Activated T-helper 1 cell treated with Interleukin-2 at 50 U/mL for 16 hours (primary cell): Measurements from ENCODE around the gene GSK3A.

Experiments used
- DNase-seq: peaks from one replicate; pipeline ENCODE4 v3.0.0-alpha.2; 2020; ENCODE audit warnings: low read depth

GSK3A gene

GRCh38 chr19:42242512-42243409, at the start of gene GSK3A:
Gene GSK3A (minus strand): TSS chr19:42242602. CDS start chr19:42242465, 137 bp downstream.
- peak; percentile 92 for DNase-seq

- DNase-seq: no peak
Observed at GRCh38 chr19:42291435-42291810, 49.0 kb upstream of the GSK3A start.

GRCh38 chr19:42290523-42291434, 48.4 kb upstream of the GSK3A start:
- DNase-seq: peak; percentile 31

GRCh38 chr19:42290136-42290522, 47.7 kb upstream of the GSK3A start:
- no peak for DNase-seq

- no peak for DNase-seq
Observed at GRCh38 chr19:42289556-42290041, 47.2 kb upstream of the GSK3A start.

GRCh38 chr19:42288881-42289555, 46.6 kb upstream of the GSK3A start:
- DNase-seq: no peak

GRCh38 chr19:42288387-42288786, 46.0 kb upstream of the GSK3A start:
- DNase-seq: no peak

GRCh38 chr19:42287827-42288107, 45.4 kb upstream of the GSK3A start:
- DNase-seq: no peak

- no peak for DNase-seq
Observed at GRCh38 chr19:42287017-42287826, 44.8 kb upstream of the GSK3A start.

- DNase-seq: no peak
Observed at GRCh38 chr19:42286349-42287016, 44.1 kb upstream of the GSK3A start.

- no peak for DNase-seq
Observed at GRCh38 chr19:42285988-42286348, 43.6 kb upstream of the GSK3A start.

- DNase-seq: no peak
Observed at GRCh38 chr19:42285541-42285941, 43.1 kb upstream of the GSK3A start.

GRCh38 chr19:42284591-42285341, 42.4 kb upstream of the GSK3A start:
- no peak for DNase-seq

- peak; percentile 74 for DNase-seq
Observed at GRCh38 chr19:42284066-42284501, 41.7 kb upstream of the GSK3A start.

- DNase-seq: peak; percentile 98
Observed at GRCh38 chr19:42283188-42284065, 41.0 kb upstream of the GSK3A start.

GRCh38 chr19:42282819-42283187, 40.4 kb upstream of the GSK3A start:
- DNase-seq: no peak

GRCh38 chr19:42281827-42282762, 39.7 kb upstream of the GSK3A start:
- DNase-seq: no peak
